B cell (primary cell): Measurements from ENCODE around the gene OR2J3. TPM values are rescaled to one million over a fixed set of nuclear protein-coding genes. Genes with fewer than 3 reads are reported as not detected.

Source experiments
- ATAC-seq: fragments of 200-7000 bp; cut with Tn5 transposase; one replicate; pipeline ENCODE4 v1.10.0; 2021; ENCODE audit warnings: low read depth, mild to moderate bottlenecking, moderate number of reproducible peaks, moderate library complexity
- CTCF ChIA-PET: fragments of 350-600 bp; sonication (Branson Sonifier 250); formaldehyde crosslinking; loops from one replicate; lab custom pipeline; 2021; ENCODE audit warnings: antibody characterized with exemption, inconsistent platforms; lab: Charles Lee
- POLR2A ChIA-PET: fragments of 350-600 bp; sonication (Branson Sonifier 250); formaldehyde crosslinking; loops from one replicate; lab custom pipeline; 2021; ENCODE audit warnings: antibody characterized with exemption; lab: Charles Lee
- DNase-seq: peaks from one replicate; pipeline ENCODE4 v3.0.0; 2013
- H2AFZ ChIP-seq: 2 replicates; pipeline ENCODE4 v1.6.1; 2012; ENCODE audit warnings: mild to moderate bottlenecking, low read depth, low read length; ENCODE audit not compliant: insufficient read depth, poor library complexity, severe bottlenecking
- H3K27ac ChIP-seq, 2 donors: 1 replicate in 1 of 2; 2 replicates in 1 of 2; pipeline ENCODE4 v1.5.1; 2012 to 2013; ENCODE audit warnings: low read length in 2 of 2, mild to moderate bottlenecking in 2 of 2, moderate library complexity in 1 of 2
- H3K27me3 ChIP-seq, 4 experiments: fragments of 200-600 bp in 1 of 4; sonication (generic) in 1 of 4; replicated peaks in 1 of 4; 1 replicate in 2 of 4; 2 replicates in 2 of 4; pipeline versions ENCODE4 v1.6.1 to v1.7.0; 2013 to 2016; ENCODE audit warnings: low read length in 3 of 4, mild to moderate bottlenecking in 2 of 4, mixed read lengths in 1 of 4, moderate library complexity in 1 of 4; ENCODE audit not compliant: insufficient read depth in 4 of 4, control insufficient read depth in 3 of 4; ENCODE audit errors: control extremely low read depth in 1 of 4
- H3K36me3 ChIP-seq, 2 experiments: replicated peaks in 1 of 2; 1 replicate in 1 of 2; 2 replicates in 1 of 2; pipeline versions ENCODE4 v1.6.1 to v1.7.1; 2013; ENCODE audit warnings: low read length in 1 of 2; ENCODE audit not compliant: insufficient read depth in 2 of 2, control insufficient read depth in 1 of 2; ENCODE audit errors: control extremely low read depth in 1 of 2, extremely low read depth in 1 of 2
- H3K4me1 ChIP-seq, 2 donors: fragments of 200-600 bp in 1 of 2; sonication (generic) in 1 of 2; 1 replicate in 1 of 2; 2 replicates in 1 of 2; pipeline versions ENCODE4 v1.5.1 to v1.6.1; 2013 to 2017; ENCODE audit warnings: low read length in 2 of 2; ENCODE audit not compliant: control insufficient read depth in 2 of 2, insufficient read depth in 2 of 2
- H3K4me2 ChIP-seq: replicated peaks from 2 replicates; pipeline ENCODE3; 2012; ENCODE audit warnings: mild to moderate bottlenecking, low read depth, low read length; ENCODE audit not compliant: poor library complexity, severe bottlenecking
- H3K4me3 ChIP-seq, 5 experiments: fragments of 200-600 bp in 1 of 5; sonication (generic) in 1 of 5; 1 replicate in 3 of 5; 2 replicates in 2 of 5; pipeline versions ENCODE4 v1.5.1 to v1.7.0; 2011 to 2016; ENCODE audit warnings: low read length in 4 of 5, mild to moderate bottlenecking in 4 of 5, low read depth in 2 of 5, control low read depth in 1 of 5, moderate library complexity in 1 of 5; ENCODE audit not compliant: insufficient read depth in 1 of 5; ENCODE audit errors: control extremely low read depth in 1 of 5, extremely low read depth in 1 of 5
- H3K79me2 ChIP-seq: fragments of 200-600 bp; sonication (generic); one replicate; pipeline ENCODE4 v1.6.0; 2016; ENCODE audit warnings: low read length; ENCODE audit not compliant: control insufficient read depth, insufficient read depth
- H3K9ac ChIP-seq: fragments of 200-600 bp; sonication (generic); 2 replicates; pipeline ENCODE4 v1.6.1; 2017; ENCODE audit warnings: mild to moderate bottlenecking, low read length, moderate library complexity
- H3K9me3 ChIP-seq, 3 donors: one replicate each; pipeline versions ENCODE4 v1.6.1 to v1.7.1; 2013; ENCODE audit warnings: low read length in 2 of 3; ENCODE audit not compliant: control insufficient read depth in 2 of 3, insufficient read depth in 1 of 3; ENCODE audit errors: control extremely low read depth in 1 of 3
- H4K20me1 ChIP-seq: 2 replicates; pipeline ENCODE4 v1.6.0; 2012; ENCODE audit warnings: mild to moderate bottlenecking, low read length; ENCODE audit not compliant: insufficient read depth, control insufficient read depth, poor library complexity, severe bottlenecking
- H3K27ac Mint-ChIP-seq: one replicate; pipeline ENCODE4 v1.8.0; 2021; ENCODE audit warnings: mixed read lengths
- H3K27me3 Mint-ChIP-seq: one replicate; pipeline ENCODE4 v1.8.0; 2021; ENCODE audit warnings: mixed read lengths
- H3K4me1 Mint-ChIP-seq: one replicate; pipeline ENCODE4 v1.8.0; 2021; ENCODE audit warnings: mixed read lengths
- H3K4me3 Mint-ChIP-seq: one replicate; pipeline ENCODE4 v1.8.0; 2021; ENCODE audit warnings: mixed read lengths
- H3K9me3 Mint-ChIP-seq: one replicate; pipeline ENCODE4 v1.8.0; 2022; ENCODE audit warnings: mixed read lengths; ENCODE audit not compliant: insufficient read depth
- EZH2 ChIP-seq: IDR thresholded peaks from 2 replicates; pipeline ENCODE4 v1.6.1; 2012; ENCODE audit warnings: borderline replicate concordance, low read depth, mild to moderate bottlenecking, moderate library complexity, low read length; ENCODE audit not compliant: insufficient read depth, poor library complexity, severe bottlenecking
- WGBS: methylation state at CpG from one replicate; pipeline ENCODE4 v1.1.5; 2013; ENCODE audit warnings: missing lambda C conversion rate; ENCODE audit not compliant: insufficient coverage; 5-methylcytosine and 5-hydroxymethylcytosine counted together
- intact Hi-C: fragments of 100-400 bp; cut with micrococcal nuclease; formaldehyde crosslinking; loops from one replicate; pipeline ENCODE4 v1.10.0; 2022
- polyA plus RNA-seq: library from polyadenylated mRNA; depleted of rRNA; stranded (reverse); fragments of >200 nt; gene quantifications from 2 replicates; pipeline ENCODE4 v1.2.3, GENCODE V29; 2012
- total RNA-seq, 2 donors: library from RNA; stranded (reverse); fragments of 120-200 nt in 1 of 2; gene quantifications; 1 replicate in 1 of 2; 2 replicates in 1 of 2; pipeline versions ENCODE4 v1.2.3 to v1.2.4, GENCODE V29; 2013 to 2022
- TF ChIP-seq, protein P1 (sequence below): fragments of 200-600 bp; IDR thresholded peaks from one replicate; pipeline ENCODE4 v1.8.0; 2022; ENCODE audit warnings: antibody characterized with exemption, mild to moderate bottlenecking

Gene OR2J3
- total and polyA plus RNA-seq, 2 donors (not counting 1 experiment from before 2014, with no cell fraction given): not detected

DNA sequence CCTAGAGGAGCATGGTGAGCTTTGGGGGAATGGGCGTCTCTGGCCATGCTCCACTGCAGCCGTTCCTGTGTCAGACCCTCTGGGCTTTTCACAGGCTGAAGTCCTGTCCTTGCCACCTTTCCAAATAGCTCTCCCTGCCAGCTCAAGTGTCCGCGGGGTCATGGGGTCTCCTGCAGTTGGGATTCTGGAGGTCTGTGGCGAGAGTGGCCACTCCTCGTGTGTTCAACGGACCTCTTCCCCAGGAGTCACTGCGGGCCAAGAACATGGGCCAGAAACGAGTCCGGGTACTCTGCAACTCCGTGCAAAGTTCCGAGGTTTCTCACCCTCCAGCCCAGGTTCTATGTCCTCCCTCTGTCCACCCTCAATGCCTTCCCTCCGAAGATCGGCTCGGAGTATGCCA, 25.4 kb upstream of the OR2J3 start:
- Mint-ChIP-seq H3K27me3 (peaks cover 27% of the 10 kb centered on the region), H3K9me3 (no peaks in the 10 kb centered on the region), H3K27ac (no peak overlapping the region), H3K4me1 (no peaks in the 10 kb centered on the region), H3K4me3 (no peak overlapping the region)
- TF ChIP-seq, protein P1, sequence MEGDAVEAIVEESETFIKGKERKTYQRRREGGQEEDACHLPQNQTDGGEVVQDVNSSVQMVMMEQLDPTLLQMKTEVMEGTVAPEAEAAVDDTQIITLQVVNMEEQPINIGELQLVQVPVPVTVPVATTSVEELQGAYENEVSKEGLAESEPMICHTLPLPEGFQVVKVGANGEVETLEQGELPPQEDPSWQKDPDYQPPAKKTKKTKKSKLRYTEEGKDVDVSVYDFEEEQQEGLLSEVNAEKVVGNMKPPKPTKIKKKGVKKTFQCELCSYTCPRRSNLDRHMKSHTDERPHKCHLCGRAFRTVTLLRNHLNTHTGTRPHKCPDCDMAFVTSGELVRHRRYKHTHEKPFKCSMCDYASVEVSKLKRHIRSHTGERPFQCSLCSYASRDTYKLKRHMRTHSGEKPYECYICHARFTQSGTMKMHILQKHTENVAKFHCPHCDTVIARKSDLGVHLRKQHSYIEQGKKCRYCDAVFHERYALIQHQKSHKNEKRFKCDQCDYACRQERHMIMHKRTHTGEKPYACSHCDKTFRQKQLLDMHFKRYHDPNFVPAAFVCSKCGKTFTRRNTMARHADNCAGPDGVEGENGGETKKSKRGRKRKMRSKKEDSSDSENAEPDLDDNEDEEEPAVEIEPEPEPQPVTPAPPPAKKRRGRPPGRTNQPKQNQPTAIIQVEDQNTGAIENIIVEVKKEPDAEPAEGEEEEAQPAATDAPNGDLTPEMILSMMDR: no peak
- no peak for TF ChIP-seq EZH2
- no peaks in the 10 kb centered on the region for H4K20me1 ChIP-seq
- no peak overlapping the region for H3K4me3 ChIP-seq
- ATAC-seq (no peak), DNase-seq (no peak)
- H3K4me1 ChIP-seq: no peaks in the 10 kb centered on the region
- no peak overlapping the region for H3K27ac ChIP-seq
- 93% methylated on average over 12 of the region's 15 CpGs for WGBS
- no peak overlapping the region for H3K4me2 ChIP-seq
- ChIA-PET CTCF (interaction anchor here (1.1 kb wide), 1 partner anchor 17 kb away, joined by 3 read pairs; the partner anchor contains the start of gene OR2J1), POLR2A (no interaction called here)
- no peaks in the 10 kb centered on the region for H3K79me2 ChIP-seq
- no peak overlapping the region for H3K9ac ChIP-seq
- H3K27me3 ChIP-seq: peaks cover 0 to 4% (median 2%) of the 10 kb centered on the region in 4 experiments
- intact Hi-C loops: no loop called here
- no peaks in the 10 kb centered on the region for H3K36me3 ChIP-seq
- no peak overlapping the region for H2AFZ ChIP-seq
- no peaks in the 10 kb centered on the region for H3K9me3 ChIP-seq

DNA sequence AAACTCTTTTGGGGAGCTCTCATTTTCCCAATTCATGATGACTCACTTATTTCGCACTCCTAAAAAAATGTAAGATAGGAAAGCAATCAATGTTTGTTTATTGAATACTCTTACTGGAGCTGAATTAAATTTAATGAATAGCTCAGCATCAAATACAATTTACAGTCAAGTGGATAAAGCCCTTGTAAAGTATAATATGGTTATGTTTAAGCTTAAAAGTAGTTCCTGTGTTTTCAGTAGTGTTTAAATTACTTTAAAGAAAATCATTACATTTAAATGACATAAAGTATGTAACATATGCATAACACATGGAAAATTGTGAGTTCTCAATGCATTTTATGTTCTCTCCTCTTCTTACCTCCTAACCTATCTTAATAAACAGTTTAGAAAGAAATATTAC, 20.6 kb upstream of the OR2J3 start, which contains the start of gene OR2B3:
TSS of gene OR2B3 (minus strand) at position 101 of the 400 bp plus-strand sequence. CDS start at position 36, 65 bp downstream.
- Histone ChIP-seq H3K9ac (no peak within 1 kb of the TSS), H3K79me2 (no peaks in the 10 kb centered on the region), H3K36me3 (no peaks in the 10 kb centered on the region), H3K4me3 (no peak within 1 kb of the TSS), H3K27ac (no peak within 1 kb of the TSS), H2AFZ (no peak within 1 kb of the TSS), H3K9me3 (no peaks in the 10 kb centered on the region), H4K20me1 (no peaks in the 10 kb centered on the region), H3K4me2 (no peak within 1 kb of the TSS), H3K27me3 (peaks cover 0 to 7% (median under 1%) of the 10 kb centered on the region in 4 experiments), H3K4me1 (no peaks in the 10 kb centered on the region)
- Mint-ChIP-seq H3K4me1 (no peaks in the 10 kb centered on the region), H3K27me3 (peaks cover 28% of the 10 kb centered on the region), H3K4me3 (no peak within 1 kb of the TSS), H3K27ac (no peak within 1 kb of the TSS), H3K9me3 (no peaks in the 10 kb centered on the region)
- intact Hi-C loops: no loop called here
- TF ChIP-seq, protein P1: no peak
- no peak for TF ChIP-seq EZH2
- DNase-seq (no peak), ATAC-seq (no peak)
- POLR2A ChIA-PET: no interaction called here
- CTCF ChIA-PET: no interaction called here
- no CpG with 5 or more reads among the region's 1 CpG for WGBS
